ENCODE measurements around the gene SERAC1. TPM values are rescaled to one million over a fixed set of nuclear protein-coding genes. Genes with fewer than 3 reads are reported as not detected.
"Not testable (repeated sequence)": the region's sequence is repeated elsewhere in the genome, so short reads cannot be mapped to it uniquely, and the experiment has no call there.

The SERAC1 gene
- polyA plus RNA-seq, 1 donor (not counting 4 experiments of a cell fraction or from before 2014, with no cell fraction given): 10.1 TPM

DNA sequence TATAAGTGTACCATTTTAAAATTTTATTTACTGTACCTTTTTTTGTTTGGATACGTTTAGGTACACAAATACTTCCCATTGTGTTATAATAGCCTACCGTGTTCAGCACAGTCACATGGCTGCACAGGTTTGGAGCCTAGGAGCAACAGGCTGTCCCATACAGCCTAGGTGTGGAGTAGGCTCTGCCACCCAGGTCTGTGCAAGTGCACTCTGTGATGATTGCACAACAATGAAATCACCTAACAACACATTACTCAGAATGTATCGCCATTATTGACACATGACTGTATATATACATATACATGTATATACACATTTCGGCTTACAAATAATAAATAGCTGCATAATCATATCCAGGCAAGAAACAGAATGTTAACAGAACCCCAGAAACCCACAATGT, 15.4 kb downstream of the SERAC1 start:
- no peaks in the 10 kb centered on the region for H3K9me3 ChIP-seq (ENCODE audit: control insufficient read depth, low read depth, low read length)
- DNase-seq (ENCODE audit: low read depth, low spot score) (no peak), FAIRE-seq (no peak)
- H3K27me3 ChIP-seq (ENCODE audit: control insufficient read depth, extremely low read depth, insufficient read depth, low read length): no peaks in the 10 kb centered on the region
- no peaks in the 10 kb centered on the region for H3K9me1 ChIP-seq (ENCODE audit: control insufficient read depth, extremely low read depth, insufficient read depth, low read length)
- no peaks in the 10 kb centered on the region for H3K79me2 ChIP-seq (ENCODE audit: control insufficient read depth, insufficient read depth, low read length)
- no peak overlapping the region for H3K4me3 ChIP-seq (ENCODE audit: control insufficient read depth in 2 of 3, extremely low read depth in 1 of 3, insufficient read depth in 2 of 3, low read depth in 1 of 3, low read length in 3 of 3)
- H3K9ac ChIP-seq (ENCODE audit: control insufficient read depth, extremely low read depth, insufficient read depth, low read length): no peak overlapping the region
- peaks cover 0 to 1% of the 10 kb centered on the region in 2 experiments for H3K36me3 ChIP-seq (ENCODE audit: control insufficient read depth in 2 of 2, extremely low read depth in 1 of 2, insufficient read depth in 2 of 2, low read length in 2 of 2)
- dilution Hi-C loops (cut with MboI; ENCODE audit: extremely low pct_ligation_motif_present, low sequenced_read_pairs): no loop called here
- H2AFZ ChIP-seq (ENCODE audit: control insufficient read depth, low read length): no peak overlapping the region
- TF ChIP-seq EZH2 (IDR thresholded peaks at IDR 0.05; ENCODE audit: low read length) (no peak), CTCF (optimal IDR thresholded peaks at IDR 0.05 in 1 of 3, IDR thresholded peaks at IDR 0.05 in 1 of 3, conservative IDR thresholded peaks at IDR 0.05 in 1 of 3; ENCODE audit: extremely low read depth in 1 of 3, insufficient read depth in 2 of 3, low read length in 3 of 3) (no peak)
- no peak overlapping the region for H3K27ac ChIP-seq (ENCODE audit: control insufficient read depth, insufficient read depth, low read length)
- no peaks in the 10 kb centered on the region for H4K20me1 ChIP-seq (ENCODE audit: control insufficient read depth, extremely low read depth, insufficient read depth, low read length)
- H3K4me1 ChIP-seq (ENCODE audit: control insufficient read depth, extremely low read depth, insufficient read depth, low read length): peaks cover 13% of the 10 kb centered on the region
- H3K4me2 ChIP-seq (ENCODE audit: control insufficient read depth, extremely low read depth, insufficient read depth, low read depth, low read length): no peak overlapping the region

DNA sequence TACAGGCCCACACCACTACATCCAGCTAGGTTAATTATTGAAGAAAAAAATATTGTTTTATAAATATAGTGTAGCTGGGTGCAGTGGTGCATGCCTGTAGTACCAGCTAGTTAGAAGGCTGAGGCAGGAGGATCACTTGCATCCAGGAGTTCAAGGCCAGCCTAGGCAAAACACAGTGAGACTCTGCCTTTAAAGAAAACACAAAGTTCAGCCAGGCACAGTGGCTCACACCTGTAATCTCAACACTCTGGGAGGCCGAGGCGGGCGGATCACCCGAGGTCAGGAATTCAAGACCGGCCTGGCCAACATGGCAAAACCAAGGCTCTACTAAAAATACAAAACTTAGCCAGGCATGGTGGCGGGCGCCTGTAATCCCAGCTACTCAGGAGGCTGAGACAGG, 16.0 kb downstream of the SERAC1 start:
- H3K36me3 ChIP-seq (ENCODE audit: control insufficient read depth in 2 of 2, extremely low read depth in 1 of 2, insufficient read depth in 2 of 2, low read length in 2 of 2); H4K20me1 ChIP-seq (ENCODE audit: control insufficient read depth, extremely low read depth, insufficient read depth, low read length); DNase-seq (ENCODE audit: low read depth, low spot score); H3K27ac ChIP-seq (ENCODE audit: control insufficient read depth, insufficient read depth, low read length); H3K4me2 ChIP-seq (ENCODE audit: control insufficient read depth, extremely low read depth, insufficient read depth, low read depth, low read length); H3K4me3 ChIP-seq (ENCODE audit: control insufficient read depth in 2 of 3, extremely low read depth in 1 of 3, insufficient read depth in 2 of 3, low read depth in 1 of 3, low read length in 3 of 3); FAIRE-seq; dilution Hi-C loops (cut with MboI; ENCODE audit: extremely low pct_ligation_motif_present, low sequenced_read_pairs); H3K9ac ChIP-seq (ENCODE audit: control insufficient read depth, extremely low read depth, insufficient read depth, low read length); H3K79me2 ChIP-seq (ENCODE audit: control insufficient read depth, insufficient read depth, low read length); H3K9me1 ChIP-seq (ENCODE audit: control insufficient read depth, extremely low read depth, insufficient read depth, low read length); H2AFZ ChIP-seq (ENCODE audit: control insufficient read depth, low read length); H3K9me3 ChIP-seq (ENCODE audit: control insufficient read depth, low read depth, low read length); H3K27me3 ChIP-seq (ENCODE audit: control insufficient read depth, extremely low read depth, insufficient read depth, low read length): not testable (repeated sequence)
- H3K4me1 ChIP-seq (ENCODE audit: control insufficient read depth, extremely low read depth, insufficient read depth, low read length): peaks cover 13% of the 10 kb centered on the region

GRCh38 chr6:158150701-158151100, 17.4 kb downstream of the SERAC1 start:
- Histone ChIP-seq H3K9me3 (ENCODE audit: control insufficient read depth, low read depth, low read length) (no peaks in the 10 kb centered on the region), H3K27me3 (ENCODE audit: control insufficient read depth, extremely low read depth, insufficient read depth, low read length) (no peaks in the 10 kb centered on the region), H3K79me2 (ENCODE audit: control insufficient read depth, insufficient read depth, low read length) (no peaks in the 10 kb centered on the region), H4K20me1 (ENCODE audit: control insufficient read depth, extremely low read depth, insufficient read depth, low read length) (no peaks in the 10 kb centered on the region), H3K9me1 (ENCODE audit: control insufficient read depth, extremely low read depth, insufficient read depth, low read length) (no peaks in the 10 kb centered on the region), H3K27ac (ENCODE audit: control insufficient read depth, insufficient read depth, low read length) (no peak overlapping the region), H2AFZ (ENCODE audit: control insufficient read depth, low read length) (no peak overlapping the region), H3K4me3 (ENCODE audit: control insufficient read depth in 2 of 3, extremely low read depth in 1 of 3, insufficient read depth in 2 of 3, low read depth in 1 of 3, low read length in 3 of 3) (no peak overlapping the region), H3K9ac (ENCODE audit: control insufficient read depth, extremely low read depth, insufficient read depth, low read length) (no peak overlapping the region), H3K4me2 (ENCODE audit: control insufficient read depth, extremely low read depth, insufficient read depth, low read depth, low read length) (no peak overlapping the region), H3K4me1 (ENCODE audit: control insufficient read depth, extremely low read depth, insufficient read depth, low read length) (peaks cover 13% of the 10 kb centered on the region), H3K36me3 (ENCODE audit: control insufficient read depth in 2 of 2, extremely low read depth in 1 of 2, insufficient read depth in 2 of 2, low read length in 2 of 2) (peaks cover 0 to 3% of the 10 kb centered on the region in 2 experiments)
- TF ChIP-seq EZH2 (IDR thresholded peaks at IDR 0.05; ENCODE audit: low read length) (no peak), CTCF (optimal IDR thresholded peaks at IDR 0.05 in 1 of 3, IDR thresholded peaks at IDR 0.05 in 1 of 3, conservative IDR thresholded peaks at IDR 0.05 in 1 of 3; ENCODE audit: extremely low read depth in 1 of 3, insufficient read depth in 2 of 3, low read length in 3 of 3) (no peak)
- FAIRE-seq (no peak), DNase-seq (ENCODE audit: low read depth, low spot score) (no peak)
- dilution Hi-C loops (cut with MboI; ENCODE audit: extremely low pct_ligation_motif_present, low sequenced_read_pairs): no loop called here
